VCaP (cell line): Measurements from ENCODE around the gene RHBDL1.

Source experiments
- H3K27ac ChIP-seq: fragments of 450-650 bp; 2 replicates; pipeline ENCODE4 v1.5.1; 2017
- TF ChIP-seq, protein P1 (sequence below): fragments of 450-650 bp; conservative IDR thresholded peaks from 2 replicates; pipeline ENCODE4 v1.5.1; 2017; ENCODE audit warnings: mild to moderate bottlenecking, moderate library complexity

The RHBDL1 gene

GRCh38 chr16:723695-724094 lies 48.2 kb downstream of the RHBDL1 start:
- no peak overlapping the region for H3K27ac ChIP-seq
- TF ChIP-seq, protein P1, sequence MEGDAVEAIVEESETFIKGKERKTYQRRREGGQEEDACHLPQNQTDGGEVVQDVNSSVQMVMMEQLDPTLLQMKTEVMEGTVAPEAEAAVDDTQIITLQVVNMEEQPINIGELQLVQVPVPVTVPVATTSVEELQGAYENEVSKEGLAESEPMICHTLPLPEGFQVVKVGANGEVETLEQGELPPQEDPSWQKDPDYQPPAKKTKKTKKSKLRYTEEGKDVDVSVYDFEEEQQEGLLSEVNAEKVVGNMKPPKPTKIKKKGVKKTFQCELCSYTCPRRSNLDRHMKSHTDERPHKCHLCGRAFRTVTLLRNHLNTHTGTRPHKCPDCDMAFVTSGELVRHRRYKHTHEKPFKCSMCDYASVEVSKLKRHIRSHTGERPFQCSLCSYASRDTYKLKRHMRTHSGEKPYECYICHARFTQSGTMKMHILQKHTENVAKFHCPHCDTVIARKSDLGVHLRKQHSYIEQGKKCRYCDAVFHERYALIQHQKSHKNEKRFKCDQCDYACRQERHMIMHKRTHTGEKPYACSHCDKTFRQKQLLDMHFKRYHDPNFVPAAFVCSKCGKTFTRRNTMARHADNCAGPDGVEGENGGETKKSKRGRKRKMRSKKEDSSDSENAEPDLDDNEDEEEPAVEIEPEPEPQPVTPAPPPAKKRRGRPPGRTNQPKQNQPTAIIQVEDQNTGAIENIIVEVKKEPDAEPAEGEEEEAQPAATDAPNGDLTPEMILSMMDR: no peak

- TF ChIP-seq, protein P1: no peak
- H3K27ac ChIP-seq: peak overlapping the region; percentile 90; the same call in 1 of the 2 replicates
Observed at GRCh38 chr16:724188-725040, 48.9 kb downstream of the RHBDL1 start.

DNA sequence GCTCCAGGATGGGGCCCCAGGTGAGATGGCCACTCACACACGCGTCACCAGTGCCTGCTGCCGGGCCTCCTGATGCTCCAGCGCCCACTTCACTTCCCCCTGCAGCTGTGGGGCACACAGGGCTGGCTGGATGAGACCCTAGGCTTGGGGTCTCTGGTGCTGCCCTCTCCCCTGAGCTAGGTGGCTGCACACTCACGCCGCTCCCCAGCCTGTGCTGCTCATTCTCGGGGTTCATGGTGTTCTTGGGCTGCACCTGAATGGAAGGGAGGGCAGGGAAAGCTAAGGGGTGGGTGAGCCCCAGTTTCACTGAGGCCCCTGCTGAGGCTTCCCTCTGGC lies 49.5 kb downstream of the RHBDL1 start:
- H3K27ac ChIP-seq: peak overlapping the region; percentile 90
- TF ChIP-seq, protein P1: no peak

- TF ChIP-seq, protein P1: no peak
- peak overlapping the region; percentile 90 for H3K27ac ChIP-seq
Observed at GRCh38 chr16:725463-726187, 50.2 kb downstream of the RHBDL1 start.

- TF ChIP-seq, protein P1: no peak
- peak overlapping the region; percentile 90 for H3K27ac ChIP-seq
Observed at GRCh38 chr16:726188-726437, 50.6 kb downstream of the RHBDL1 start.

- peak within 1 kb of the TSS; percentile 90 for H3K27ac ChIP-seq
- TF ChIP-seq, protein P1: no peak
Observed at GRCh38 chr16:726438-727290, 51.2 kb downstream of the RHBDL1 start, which contains the start of the genes CCDC78 and HAGHL. CCDC78 (minus strand) TSS chr16:726443; CDS start chr16:726367, 76 bp downstream. HAGHL (plus strand) TSS chr16:727106; CDS start chr16:727510, 404 bp downstream.
